Adrenal gland (tissue), 12 donors: ENCODE results near the gene AOPEP. TPM values are rescaled to one million over a fixed set of nuclear protein-coding genes. Genes with fewer than 3 reads are reported as not detected.

Source experiments
- DNase-seq, 7 donors: peaks; one replicate each; pipeline ENCODE4 v3.0.0-alpha.2; 2019 to 2020
- H3K27ac ChIP-seq, 5 donors: fragments of 200-600 bp; sonication (generic) in 4 of 5; 1 replicate in 3 of 5; 2 replicates in 2 of 5; pipeline versions ENCODE4 v1.5.1 to v1.8.0; 2016 to 2020; ENCODE audit warnings: mild to moderate bottlenecking in 1 of 5
- H3K27me3 ChIP-seq: fragments of 200-600 bp; 2 replicates; pipeline ENCODE4 v1.8.0; 2021
- H3K36me3 ChIP-seq, 2 donors: fragments of 200-600 bp; replicated peaks in 1 of 2; 1 replicate in 1 of 2; 2 replicates in 1 of 2; pipeline versions ENCODE4 v1.5.1 to v1.8.0; 2018 to 2022
- H3K4me1 ChIP-seq, 2 donors: fragments of 200-600 bp; replicated peaks in 1 of 2; 1 replicate in 1 of 2; 2 replicates in 1 of 2; pipeline versions ENCODE4 v1.5.1 to v1.8.0; 2018 to 2021
- H3K4me3 ChIP-seq, 4 donors: fragments of 200-600 bp; sonication (generic) in 3 of 4; one replicate each; pipeline ENCODE4 v1.5.1; 2016 to 2018
- H3K9me3 ChIP-seq, 3 donors: fragments of 200-600 bp; sonication (generic) in 1 of 3; replicated peaks in 1 of 3; 1 replicate in 2 of 3; 2 replicates in 1 of 3; pipeline versions ENCODE4 v1.5.1 to v1.8.0; 2016 to 2021
- POLR2A ChIP-seq, 2 donors: fragments of 450-650 bp; IDR thresholded peaks; one replicate each; pipeline ENCODE4 v1.6.1; 2017; ENCODE audit warnings: antibody characterized with exemption in 2 of 2, mild to moderate bottlenecking in 2 of 2, moderate library complexity in 1 of 2
- WGBS, 4 donors: extraction: QIAGEN DNeasy Blood & Tissue Kit in 2 of 4; methylation state at CpG; one replicate each; pipeline versions ENCODE4 v1.1.5 to v1.1.7; 2013 to 2017; 5-methylcytosine and 5-hydroxymethylcytosine counted together
- intact Hi-C, 2 donors: fragments of 100-400 bp; cut with DNase I; formaldehyde crosslinking; loops; one replicate each; pipeline versions ENCODE4 v1.14.1 to v1.15.0; 2022 to 2023
- polyA plus RNA-seq, 3 donors: library from polyadenylated mRNA; stranded (reverse); fragments of 200-250 nt in 2 of 3; fragments of 350-450 nt in 1 of 3; fragmentation: Illumina TruSeq in 1 of 3; extraction: RNeasy Lipid Tissue Mini Kit (QIAGEN cat#74804) in 1 of 3; gene quantifications; one replicate each; pipeline ENCODE4 v1.2.3, GENCODE V29; 2013 to 2014
- total RNA-seq, 9 donors: library from RNA; depleted of rRNA in 4 of 9; stranded (reverse); fragments of >200 nt in 4 of 9; fragments of 120-200 nt in 1 of 9; fragmentation: NEBNext Ultra II Directional in 1 of 9; extraction: Animal tissue kit (Norgen Biotek cat#: 25700) in 1 of 9; gene quantifications; one replicate each; pipeline versions ENCODE4 v1.1.0 to v1.2.4, GENCODE V29; 2013 to 2023
- TF ChIP-seq, protein P1 (sequence below), 6 experiments: fragments of 450-650 bp in 4 of 6; fragments of 200-600 bp in 2 of 6; sonication (generic) in 1 of 6; IDR thresholded peaks; 1 replicate in 5 of 6; 2 replicates in 1 of 6; pipeline versions ENCODE4 v1.5.1 to v1.8.0; 2016 to 2021; ENCODE audit warnings: antibody characterized with exemption in 6 of 6, mild to moderate bottlenecking in 2 of 6, moderate library complexity in 1 of 6
- donor health status: healthy with polysubstance abuse.
- donor health status: Bipolar disorder and iron deficiency.
- donor health status: DM: yes; HTN: yes; CAD: no.
- donor health status: DM: no; HTN: no; CAD: no.
- donor health status: DM: no; HTN: no; CAD: no.
- donor health status: DM: yes; HTN: yes; CAD: no.

The AOPEP gene
- total and polyA plus RNA-seq, 12 donors, result 31.0 to 99.6 (median 71.0) TPM

DNA sequence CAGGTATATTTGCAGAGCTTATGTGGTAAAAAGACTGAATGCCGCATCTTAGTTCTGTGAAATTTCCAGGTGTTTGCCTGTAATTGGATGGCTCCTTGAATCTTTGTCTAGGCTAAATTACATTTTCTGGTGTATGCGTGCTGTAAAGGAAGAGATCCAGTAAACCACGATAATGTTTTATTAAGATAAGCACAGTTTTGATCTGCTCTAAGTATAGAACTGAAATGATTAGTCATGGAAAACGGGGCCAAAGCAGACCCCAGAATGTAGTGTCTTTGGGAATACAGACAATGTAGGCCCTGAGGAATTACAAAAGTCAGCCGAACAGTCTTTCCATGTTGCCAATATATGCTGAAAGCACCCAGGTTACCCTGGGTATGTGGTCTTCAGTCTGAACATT, 333.7 kb downstream of the AOPEP start:
- no peak for DNase-seq
- no peak overlapping the region for H3K4me3 ChIP-seq

DNA sequence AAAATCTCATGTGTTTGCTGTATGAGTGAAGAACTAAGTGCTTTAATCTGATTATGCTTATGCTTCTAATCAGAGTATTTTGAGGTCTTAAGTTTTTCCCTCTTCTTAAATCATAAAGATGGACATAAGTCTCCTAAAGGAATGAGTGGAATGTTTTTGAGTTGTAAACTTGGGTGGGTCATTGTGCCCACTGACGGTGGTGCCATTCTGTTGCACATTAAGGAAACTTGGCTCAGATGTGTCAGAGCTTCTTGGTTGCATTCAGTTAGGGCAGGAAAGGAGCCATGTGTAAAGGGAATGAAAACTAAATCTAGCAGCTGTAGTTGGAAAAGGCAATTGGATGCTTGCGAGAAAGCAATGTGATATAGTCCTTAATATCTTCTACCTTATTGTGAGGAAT, 334.4 kb downstream of the AOPEP start:
- intact Hi-C loops, result no loop called here
- Histone ChIP-seq H3K4me3 (no peak overlapping the region), H3K36me3 (peaks cover 0 to 46% of the 10 kb centered on the region in 2 donors), H3K27me3 (no peaks in the 10 kb centered on the region), H3K27ac (peak overlapping the region in 1 of 5 donors; percentile 0), H3K9me3 (no peaks in the 10 kb centered on the region), H3K4me1 (peaks cover 10 to 69% of the 10 kb centered on the region in 2 donors)
- DNase-seq, result no peak
- WGBS, 4 donors, result 82 to 94% (median 85%) methylated on average over 2 of the region's 2 CpGs
- TF ChIP-seq, protein P1, sequence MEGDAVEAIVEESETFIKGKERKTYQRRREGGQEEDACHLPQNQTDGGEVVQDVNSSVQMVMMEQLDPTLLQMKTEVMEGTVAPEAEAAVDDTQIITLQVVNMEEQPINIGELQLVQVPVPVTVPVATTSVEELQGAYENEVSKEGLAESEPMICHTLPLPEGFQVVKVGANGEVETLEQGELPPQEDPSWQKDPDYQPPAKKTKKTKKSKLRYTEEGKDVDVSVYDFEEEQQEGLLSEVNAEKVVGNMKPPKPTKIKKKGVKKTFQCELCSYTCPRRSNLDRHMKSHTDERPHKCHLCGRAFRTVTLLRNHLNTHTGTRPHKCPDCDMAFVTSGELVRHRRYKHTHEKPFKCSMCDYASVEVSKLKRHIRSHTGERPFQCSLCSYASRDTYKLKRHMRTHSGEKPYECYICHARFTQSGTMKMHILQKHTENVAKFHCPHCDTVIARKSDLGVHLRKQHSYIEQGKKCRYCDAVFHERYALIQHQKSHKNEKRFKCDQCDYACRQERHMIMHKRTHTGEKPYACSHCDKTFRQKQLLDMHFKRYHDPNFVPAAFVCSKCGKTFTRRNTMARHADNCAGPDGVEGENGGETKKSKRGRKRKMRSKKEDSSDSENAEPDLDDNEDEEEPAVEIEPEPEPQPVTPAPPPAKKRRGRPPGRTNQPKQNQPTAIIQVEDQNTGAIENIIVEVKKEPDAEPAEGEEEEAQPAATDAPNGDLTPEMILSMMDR (IDR thresholded peaks at IDR 0.05), result no peak
- TF ChIP-seq POLR2A (IDR thresholded peaks at IDR 0.05), result no peak

More for the DNA sequence above, 333.7 kb downstream of the AOPEP start:
- Histone ChIP-seq H3K27ac (peak overlapping the region in 1 of 5 donors; percentile 0), H3K27me3 (no peaks in the 10 kb centered on the region), H3K4me1 (peaks cover 16 to 69% of the 10 kb centered on the region in 2 donors), H3K36me3 (peaks cover 0 to 44% of the 10 kb centered on the region in 2 donors), H3K9me3 (no peaks in the 10 kb centered on the region)
- TF ChIP-seq, protein P1 (IDR thresholded peaks at IDR 0.05), result no peak
- no peak for TF ChIP-seq POLR2A (IDR thresholded peaks at IDR 0.05)
- WGBS, 4 donors, result 48 to 67% (median 50%) methylated on average over 5 of the region's 5 CpGs
- intact Hi-C loops, result no loop called here

DNA sequence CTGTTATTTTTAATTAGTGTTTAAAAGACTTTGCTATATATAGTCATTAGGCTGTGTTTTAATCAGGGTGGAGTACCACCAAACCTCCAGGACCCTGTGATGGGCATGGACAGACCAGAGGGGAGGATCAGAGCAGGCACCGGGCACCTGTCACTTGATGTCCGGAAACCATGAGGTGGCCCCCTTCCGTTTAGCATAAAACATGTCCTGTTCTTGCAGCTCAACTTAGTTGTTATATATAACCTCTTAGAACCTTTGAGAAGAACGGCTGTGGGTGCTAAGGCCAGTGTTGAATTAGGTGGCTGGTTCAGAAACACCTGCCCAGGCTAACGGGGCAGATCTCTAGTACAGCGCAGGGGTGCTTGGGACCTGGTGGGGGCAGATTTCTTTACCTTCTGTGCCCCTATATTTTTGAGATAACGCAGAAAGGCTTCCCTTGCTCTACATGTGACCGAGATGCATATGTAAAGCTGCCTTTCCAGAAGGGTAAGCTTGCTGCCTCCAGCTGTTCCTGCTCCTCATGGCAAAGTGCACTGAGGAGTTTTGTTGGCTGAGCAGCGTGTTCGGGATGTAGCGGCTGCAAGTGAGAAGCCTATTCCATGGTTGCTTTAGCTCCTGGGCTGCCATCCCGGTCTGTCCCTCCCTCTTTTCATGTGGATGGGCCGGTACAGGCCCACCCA, 335.6 kb downstream of the AOPEP start:
- no peak for DNase-seq
- intact Hi-C loops, result no loop called here
- peaks cover 0 to 46% of the 10 kb centered on the region in 2 donors for H3K36me3 ChIP-seq
- H3K27ac ChIP-seq, result peak overlapping the region in 2 of 5 donors; percentile 15 to 43
- H3K4me1 ChIP-seq, result peaks cover 0 to 67% of the 10 kb centered on the region in 2 donors
- H3K4me3 ChIP-seq, result no peak overlapping the region
- 77 to 83% (median 79%) methylated on average over 10 to 13 of the region's 13 CpGs for WGBS, 4 donors
- no peaks in the 10 kb centered on the region for H3K27me3 ChIP-seq
- TF ChIP-seq, protein P1 (IDR thresholded peaks at IDR 0.05), result no peak
- no peak for TF ChIP-seq POLR2A (IDR thresholded peaks at IDR 0.05)
- H3K9me3 ChIP-seq, result no peaks in the 10 kb centered on the region

DNA sequence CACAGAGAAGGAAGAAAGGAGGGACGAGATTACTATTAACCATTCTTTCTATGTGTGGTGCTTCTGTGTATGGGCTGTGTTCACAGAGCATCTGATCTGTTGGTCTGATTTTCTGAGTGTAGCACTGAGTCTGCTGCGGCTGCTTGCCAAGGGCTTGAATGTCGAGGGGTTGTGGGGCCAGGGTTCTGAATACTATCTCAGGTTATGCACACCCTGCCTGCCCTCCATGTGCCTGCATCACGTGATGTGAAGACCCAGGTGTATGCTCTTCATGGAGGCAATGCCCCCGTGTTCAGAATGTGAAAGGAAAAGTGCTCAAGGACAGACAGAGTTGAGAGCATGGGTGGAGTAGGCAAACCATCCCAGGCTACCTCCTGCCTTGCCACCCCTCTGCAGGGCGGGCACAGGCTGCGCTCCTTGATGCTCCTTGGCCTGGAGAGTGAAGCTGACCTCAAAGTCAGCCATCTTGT, 336.1 kb downstream of the AOPEP start:
- no peak for DNase-seq
- 73 to 82% (median 76%) methylated on average over 4 to 7 of the region's 7 CpGs for WGBS, 4 donors
- peaks cover 0 to 62% of the 10 kb centered on the region in 2 donors for H3K4me1 ChIP-seq
- no peak for TF ChIP-seq POLR2A (IDR thresholded peaks at IDR 0.05)
- TF ChIP-seq, protein P1 (IDR thresholded peaks at IDR 0.05), result no peak
- no peaks in the 10 kb centered on the region for H3K9me3 ChIP-seq
- peak overlapping the region in 2 of 5 donors; percentile 15 to 43 for H3K27ac ChIP-seq
- no peaks in the 10 kb centered on the region for H3K27me3 ChIP-seq
- no peak overlapping the region for H3K4me3 ChIP-seq
- intact Hi-C loops, result no loop called here
- peaks cover 0 to 46% of the 10 kb centered on the region in 2 donors for H3K36me3 ChIP-seq
